ENCODE measurements around the gene TLCD1. TPM values are rescaled to one million over a fixed set of nuclear protein-coding genes. Genes with fewer than 3 reads are reported as not detected.

Gene TLCD1
- total and polyA plus RNA-seq, 10 donors: 0.97 to 3.5 (median 2.3) TPM; not detected in 1

GRCh38 chr17:28710861-28711722 is 14.9 kb downstream of the TLCD1 start:
- H3K36me3 ChIP-seq: peaks cover 0 to 23% (median 8%) of the 10 kb centered on the region in 6 donors
- intact Hi-C loops (cut with DNase I; ENCODE audit: low total_unique reads): no loop called here
- peak overlapping the region; percentile 87 to 94 (median 92) for H3K27ac ChIP-seq
- no peaks in the 10 kb centered on the region for H3K27me3 ChIP-seq (replicated peaks in 1 of 7)
- peaks cover 6 to 40% (median 26%) of the 10 kb centered on the region in 6 donors for H3K4me1 ChIP-seq
- no peaks in the 10 kb centered on the region for H3K9me3 ChIP-seq
- WGBS, 5 donors: 0 to 1% (median 1%) methylated on average over 39 to 74 of the region's 74 CpGs
- TF ChIP-seq POLR2AphosphoS5 (IDR thresholded peaks at IDR 0.05) (peak; percentile 87 to 95 (median 90)), CTCF (IDR thresholded peaks at IDR 0.05 in 8 of 11, conservative IDR thresholded peaks at IDR 0.05 in 3 of 11) (no peak), POLR2A (IDR thresholded peaks at IDR 0.05) (peak in 1 of 3 donors; percentile 5)
- H3K4me3 ChIP-seq: peak overlapping the region; percentile 44 to 71 (median 62)
- peak; percentile 97 for DNase-seq

- H3K36me3 ChIP-seq: peaks cover 0 to 41% (median 26%) of the 10 kb centered on the region in 6 donors
- H3K27me3 ChIP-seq (replicated peaks in 1 of 7): no peaks in the 10 kb centered on the region
- no peak overlapping the region for H3K4me3 ChIP-seq
- peaks cover 2 to 27% (median 16%) of the 10 kb centered on the region in 6 donors for H3K4me1 ChIP-seq
- DNase-seq: no peak
- no peak for TF ChIP-seq POLR2A (IDR thresholded peaks at IDR 0.05)
- no peak overlapping the region for H3K27ac ChIP-seq
- no peaks in the 10 kb centered on the region for H3K9me3 ChIP-seq
- WGBS, 5 donors: 82 to 93% (median 89%) methylated on average over 2 of the region's 2 CpGs
- intact Hi-C loops (cut with DNase I; ENCODE audit: low total_unique reads): no loop called here
These were observed 18.7 kb downstream of the TLCD1 start for GRCh38 chr17:28707339-28707720.

GRCh38 chr17:28706471-28707338 is 19.3 kb downstream of the TLCD1 start:
- H3K36me3 ChIP-seq: peaks cover 0 to 48% (median 32%) of the 10 kb centered on the region in 6 donors
- intact Hi-C loops (cut with DNase I; ENCODE audit: low total_unique reads): no loop called here
- WGBS, 5 donors: 71 to 85% (median 73%) methylated on average over 5 to 6 of the region's 7 CpGs
- no peak overlapping the region for H3K27ac ChIP-seq
- H3K9me3 ChIP-seq: no peaks in the 10 kb centered on the region
- peaks cover 0 to 21% (median 10%) of the 10 kb centered on the region in 6 donors for H3K4me1 ChIP-seq
- H3K4me3 ChIP-seq: no peak overlapping the region
- TF ChIP-seq CTCF (IDR thresholded peaks at IDR 0.05 in 8 of 11, conservative IDR thresholded peaks at IDR 0.05 in 3 of 11): no peak
- TF ChIP-seq POLR2A (IDR thresholded peaks at IDR 0.05): no peak
- no peak for TF ChIP-seq POLR2AphosphoS5 (IDR thresholded peaks at IDR 0.05)
- no peak for DNase-seq
- H3K27me3 ChIP-seq (replicated peaks in 1 of 7): no peaks in the 10 kb centered on the region

GRCh38 chr17:28705728-28706334 is 20.2 kb downstream of the TLCD1 start:
- WGBS, 5 donors: 82 to 93% (median 85%) methylated on average over 7 to 10 of the region's 10 CpGs
- intact Hi-C loops (cut with DNase I; ENCODE audit: low total_unique reads): no loop called here
- DNase-seq: no peak
- Histone ChIP-seq H3K27ac (no peak overlapping the region), H3K4me1 (peaks cover 0 to 15% (median 7%) of the 10 kb centered on the region in 6 donors), H3K36me3 (peaks cover 0 to 56% (median 41%) of the 10 kb centered on the region in 6 donors), H3K27me3 (replicated peaks in 1 of 7) (no peaks in the 10 kb centered on the region), H3K4me3 (no peak overlapping the region), H3K9me3 (no peaks in the 10 kb centered on the region)
- TF ChIP-seq CTCF (IDR thresholded peaks at IDR 0.05 in 8 of 11, conservative IDR thresholded peaks at IDR 0.05 in 3 of 11): no peak
- peak in 2 of 3 donors; percentile 15 to 50 for TF ChIP-seq POLR2AphosphoS5 (IDR thresholded peaks at IDR 0.05)
- TF ChIP-seq POLR2A (IDR thresholded peaks at IDR 0.05): no peak

All from spleen (tissue), 11 donors.